ENCODE measurements around the gene PSMD1.
"Not testable (repeated sequence)": the region's sequence is repeated elsewhere in the genome, so short reads cannot be mapped to it uniquely, and the experiment has no call there.

The PSMD1 gene

DNA sequence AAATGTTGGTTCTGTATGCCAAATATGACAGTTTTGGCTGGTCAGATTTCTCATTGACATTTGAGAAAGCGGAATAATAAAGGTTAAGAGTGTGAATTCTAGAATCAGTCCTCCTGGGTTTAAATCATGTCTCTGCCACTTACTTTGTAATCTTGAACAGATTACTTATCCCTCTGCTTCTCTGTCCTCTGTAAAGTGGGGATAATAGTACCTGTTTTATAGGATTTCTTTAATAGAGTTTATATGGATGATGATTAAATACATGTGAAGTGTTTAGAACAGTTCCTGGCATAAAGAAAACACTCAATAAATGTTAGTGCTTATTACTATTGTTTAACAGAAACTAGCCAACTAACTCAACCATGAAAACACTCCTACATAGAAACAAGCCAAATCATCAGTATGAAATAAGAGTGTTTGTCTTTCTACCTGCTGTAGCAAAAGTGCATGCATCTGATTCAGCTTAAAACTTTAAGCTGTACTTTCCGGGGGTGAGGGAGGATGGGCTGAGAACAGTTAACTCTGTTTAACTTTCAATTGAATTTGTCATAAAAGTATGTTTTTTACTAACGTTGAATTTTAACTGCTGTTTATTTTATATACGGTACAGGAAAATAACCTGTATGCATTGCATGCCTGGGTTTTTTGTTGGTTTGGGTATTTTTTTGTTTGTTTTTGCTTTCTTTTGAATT is 61.4 kb downstream of the PSMD1 start:
- DNase-seq (ENCODE audit: low spot score) = no peak

DNA sequence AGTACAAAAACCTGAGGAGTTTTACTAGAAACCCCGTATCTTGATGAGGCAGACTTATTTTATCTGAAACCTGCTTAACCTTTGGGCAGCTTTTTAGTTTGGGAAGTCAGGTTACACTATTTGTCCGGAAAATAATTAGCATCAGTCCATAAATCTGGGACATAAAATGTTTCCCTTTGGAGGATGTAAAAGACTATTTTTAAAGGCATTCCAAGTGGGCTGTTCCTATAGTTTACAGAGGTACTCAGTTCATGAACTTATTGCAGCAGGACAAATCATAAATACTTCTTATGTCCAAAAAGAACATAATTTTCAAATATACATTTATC is 61.9 kb downstream of the PSMD1 start:
- no peak for DNase-seq (ENCODE audit: low spot score)

DNA sequence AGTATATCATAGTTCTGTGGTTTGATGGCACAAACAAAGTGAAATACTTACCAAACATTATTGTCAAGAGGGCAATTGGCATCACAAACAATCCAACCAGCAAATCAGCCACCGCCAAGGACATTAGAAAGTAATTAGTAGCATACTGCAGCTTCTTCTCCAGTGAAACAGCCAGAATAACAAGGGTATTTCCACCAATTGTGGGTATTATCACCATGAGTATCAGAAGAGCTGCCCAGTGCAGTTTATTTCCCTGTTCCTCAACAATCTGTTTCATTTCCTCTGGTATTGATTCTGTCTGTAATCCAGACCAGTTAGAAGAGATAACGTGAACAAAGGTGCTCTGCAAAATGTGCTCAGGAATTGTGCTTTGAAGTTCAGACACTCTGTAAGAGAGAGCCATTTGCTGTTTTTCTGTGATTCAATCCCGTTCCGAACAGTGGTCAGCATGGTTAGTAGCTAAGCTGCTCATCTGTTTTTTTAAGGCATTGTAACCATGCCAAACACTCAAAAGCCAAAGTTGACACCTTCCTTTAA is 66.8 kb downstream of the PSMD1 start:
- no peak for DNase-seq (ENCODE audit: low spot score)

GRCh38 chr2:231124838-231125568 is 68.3 kb downstream of the PSMD1 start, which contains the start of gene HTR2B:
TSS of gene HTR2B (minus strand) at chr2:231125042. CDS start at chr2:231123764, 1,278 bp downstream.
- no peak for DNase-seq (ENCODE audit: low spot score)

DNA sequence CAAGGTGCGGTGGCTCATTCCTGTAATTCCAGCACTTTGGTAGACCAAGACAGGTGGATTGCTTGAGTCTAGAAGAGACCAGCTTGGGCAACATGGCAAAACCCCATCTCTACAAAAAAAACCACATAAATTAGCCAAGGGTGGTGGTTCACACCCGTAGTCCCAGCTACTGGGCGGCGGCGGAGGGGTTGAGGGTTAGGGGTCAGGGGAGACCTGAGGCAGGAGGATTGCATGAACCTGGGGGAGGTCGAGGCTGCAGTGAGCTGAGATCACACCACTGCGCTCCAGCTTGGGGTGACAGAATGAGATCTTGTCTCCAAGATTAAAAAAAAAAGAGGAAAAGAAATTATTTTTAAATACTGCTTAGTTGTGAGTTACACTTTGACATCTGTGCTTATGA is 69.5 kb downstream of the PSMD1 start:
- no peak for DNase-seq (ENCODE audit: low spot score)

DNA sequence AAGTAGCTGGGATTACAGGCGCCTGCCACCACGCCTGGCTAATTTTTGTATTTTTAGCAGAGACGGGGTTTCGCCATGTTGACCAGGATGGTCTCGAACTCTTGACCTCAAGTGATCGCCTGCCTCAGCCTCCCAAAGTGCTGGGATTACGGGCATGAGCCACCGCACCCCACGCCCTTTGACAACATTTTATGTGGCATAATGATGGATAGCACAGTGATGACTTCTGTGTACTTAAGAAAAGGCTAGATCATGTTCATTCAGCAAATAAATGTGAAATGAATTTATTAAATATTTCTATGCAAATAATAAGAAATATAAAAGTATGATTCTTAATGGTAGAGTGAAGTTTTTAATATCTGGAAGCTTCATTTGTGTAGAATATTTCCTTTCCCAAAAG is 70.8 kb downstream of the PSMD1 start:
- DNase-seq (ENCODE audit: low spot score) = no peak

GRCh38 chr2:231127936-231128335 is 71.3 kb downstream of the PSMD1 start:
- no peak for DNase-seq (ENCODE audit: low spot score)

DNA sequence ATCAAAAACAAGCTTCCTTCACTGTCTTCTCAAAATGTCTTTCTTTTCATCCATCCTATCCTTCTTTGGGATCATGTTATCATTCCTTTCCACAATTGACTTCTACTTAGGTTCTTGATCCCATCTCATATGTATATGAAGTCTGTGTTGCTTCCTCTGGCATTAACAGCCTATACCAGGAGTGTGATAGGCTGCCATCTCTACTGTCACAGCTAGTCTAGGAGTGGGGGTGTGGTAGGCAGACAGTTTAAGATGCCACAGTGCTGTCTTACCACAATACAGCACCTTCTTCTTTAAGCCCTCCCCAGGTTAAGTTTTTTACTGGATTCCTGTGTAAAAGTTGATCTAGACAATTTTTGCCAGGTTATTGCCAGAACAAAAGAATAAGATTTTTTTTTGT is 71.9 kb downstream of the PSMD1 start:
- no peak for DNase-seq (ENCODE audit: low spot score)

- DNase-seq (ENCODE audit: low spot score) = no peak
These were observed 72.5 kb downstream of the PSMD1 start for GRCh38 chr2:231129216-231129615.

GRCh38 chr2:231130336-231131056 is 73.8 kb downstream of the PSMD1 start:
- DNase-seq (ENCODE audit: low spot score) = no peak

DNA sequence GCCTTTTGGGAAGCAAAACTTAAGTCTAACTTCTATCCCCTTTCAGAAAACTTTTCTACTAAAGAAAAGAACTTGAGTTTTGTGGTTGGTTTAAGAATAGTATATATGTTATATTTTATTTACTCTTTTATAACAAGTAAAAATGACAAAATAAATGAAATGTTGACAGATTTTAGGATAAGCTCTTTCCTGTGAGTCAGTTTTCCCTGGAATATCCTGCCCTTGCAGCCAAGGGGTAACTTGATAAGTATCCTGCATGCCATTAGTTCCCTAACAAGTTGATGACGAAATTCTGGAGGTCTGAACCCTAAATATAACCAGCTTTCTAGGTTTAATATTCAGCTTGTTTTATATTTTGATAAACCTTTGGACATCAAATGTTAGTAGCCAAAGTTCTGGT is 75.5 kb downstream of the PSMD1 start:
- DNase-seq (ENCODE audit: low spot score) = no peak

DNA sequence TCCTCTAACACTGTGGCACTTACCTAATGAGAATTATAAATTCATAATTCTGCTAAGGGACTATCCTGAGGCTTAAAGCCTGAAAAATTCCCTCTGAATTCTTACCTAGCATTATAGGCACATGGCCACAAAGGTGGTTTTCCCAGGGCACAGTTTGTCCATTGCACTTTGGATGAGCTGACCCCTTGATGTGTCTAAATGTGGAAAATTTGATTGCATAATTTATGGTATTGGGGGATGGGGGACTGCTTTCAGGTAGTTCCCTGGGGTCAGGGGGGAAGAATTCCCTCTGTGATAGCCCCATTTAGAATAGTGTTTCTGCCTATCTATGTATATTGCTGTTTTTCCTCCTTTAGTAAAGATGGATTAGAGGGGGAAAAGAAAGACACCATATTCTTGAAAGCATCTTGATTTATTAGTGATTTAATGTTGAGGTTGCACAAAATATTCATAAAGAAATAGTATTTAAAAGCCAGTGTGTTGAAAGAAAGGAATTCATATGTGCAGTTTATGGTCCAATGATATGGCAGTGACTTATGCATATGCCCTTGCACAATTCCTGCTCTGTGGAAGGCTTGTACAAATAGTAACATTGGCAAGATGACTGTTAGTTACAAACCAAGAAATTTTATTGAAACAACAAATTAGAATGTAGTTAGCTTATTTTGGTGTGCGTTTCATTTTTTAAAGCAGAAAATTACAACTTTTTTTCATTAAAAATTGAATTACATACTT is 76.9 kb downstream of the PSMD1 start:
- DNase-seq (ENCODE audit: low spot score) = no peak

DNA sequence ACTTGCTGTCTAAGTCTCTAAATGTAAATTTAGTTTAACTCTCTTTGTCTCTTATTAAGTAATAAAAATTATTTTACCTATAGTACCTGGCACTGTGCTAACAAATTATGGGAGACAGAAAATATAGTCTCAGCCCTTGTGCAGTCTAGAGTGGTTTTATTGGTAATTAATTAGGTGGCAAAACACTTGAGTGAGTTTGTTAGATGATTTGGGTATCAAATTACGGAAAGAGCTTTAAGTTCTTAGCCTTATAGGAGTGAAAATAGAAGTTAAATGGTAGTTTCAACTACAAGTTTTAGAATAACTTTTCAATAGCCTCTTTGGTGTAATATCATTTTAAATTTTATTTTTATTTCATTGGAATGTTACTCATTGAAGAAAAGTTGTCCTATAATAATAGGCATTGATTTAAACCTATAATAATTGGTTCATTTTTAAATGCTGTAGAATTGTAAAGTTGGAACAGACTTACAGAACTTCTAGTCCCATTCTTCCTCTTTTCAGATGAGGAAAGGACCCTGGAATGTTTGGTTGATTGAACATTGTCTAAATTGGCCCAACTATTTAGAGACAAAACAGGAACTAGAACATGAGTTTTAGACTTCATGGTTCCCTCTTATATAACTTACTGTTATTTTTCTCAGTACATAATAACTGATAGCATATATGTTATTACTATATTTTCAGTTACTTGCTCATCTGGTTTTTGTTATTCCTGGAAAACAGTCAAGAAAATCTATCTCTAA is 78.4 kb downstream of the PSMD1 start:
- no peak for DNase-seq (ENCODE audit: low spot score)

GRCh38 chr2:231138699-231139098 is 82.0 kb downstream of the PSMD1 start:
- DNase-seq (ENCODE audit: low spot score) = no peak

DNA sequence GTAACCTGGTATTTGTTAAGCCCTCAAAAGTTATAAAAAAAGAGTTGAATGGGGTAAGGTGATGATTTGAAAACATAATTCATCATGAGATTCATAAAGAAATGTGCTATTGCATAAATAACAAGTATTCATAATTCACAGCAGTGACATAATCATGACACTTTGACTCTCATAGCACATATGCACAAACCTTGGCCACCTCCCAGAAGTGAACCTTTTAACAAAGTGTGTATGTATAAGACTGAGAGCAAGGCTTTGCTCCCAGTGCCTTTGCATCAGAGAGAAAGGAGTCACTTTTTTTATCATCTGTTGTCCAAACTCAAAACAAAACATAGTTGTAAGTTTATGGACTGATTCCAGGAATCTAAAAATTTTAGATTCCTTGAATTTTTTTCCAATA is 83.1 kb downstream of the PSMD1 start:
- no peak for DNase-seq (ENCODE audit: low spot score)

DNA sequence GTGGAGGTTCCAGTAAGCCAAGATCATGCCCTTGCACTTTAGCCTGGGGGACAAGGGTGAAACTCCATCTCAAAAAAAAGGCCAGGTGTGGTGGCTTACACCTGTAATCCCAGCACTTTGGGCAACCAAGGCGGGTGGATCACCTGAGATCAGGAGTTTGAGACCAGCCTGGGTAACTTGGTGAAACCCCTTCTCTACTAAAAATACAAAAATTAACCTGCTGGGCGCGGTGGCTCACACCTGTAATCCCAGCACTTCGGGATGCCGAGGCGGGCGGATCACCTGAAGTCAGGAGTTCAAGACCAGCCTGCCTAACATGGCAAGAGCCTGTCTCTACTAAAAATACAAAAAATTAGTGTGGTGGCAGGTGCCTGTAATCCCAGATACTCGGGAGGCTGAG is 84.1 kb downstream of the PSMD1 start:
- DNase-seq (ENCODE audit: low spot score) = not testable (repeated sequence)

- DNase-seq (ENCODE audit: low spot score) = no peak
These were observed 88.2 kb downstream of the PSMD1 start for GRCh38 chr2:231144896-231145295.

DNA sequence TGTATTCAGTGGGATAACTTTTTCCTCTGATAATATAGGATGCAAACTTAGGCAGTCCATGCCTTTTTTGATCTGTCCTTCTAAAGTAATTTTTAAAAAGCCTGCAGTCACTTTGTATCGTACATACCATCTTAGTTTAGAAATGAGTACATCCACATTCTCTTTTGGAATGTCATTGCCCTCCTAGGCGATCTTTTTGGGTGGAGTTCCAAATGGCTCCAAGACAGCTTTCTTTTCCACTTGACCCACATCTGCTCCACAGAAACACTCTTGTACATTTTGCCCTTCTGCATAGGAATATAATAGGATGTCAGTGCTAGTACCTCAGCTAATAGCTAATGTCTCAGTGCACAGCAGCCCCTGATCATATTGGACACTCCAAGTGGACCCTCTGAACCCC is 90.0 kb downstream of the PSMD1 start:
- DNase-seq (ENCODE audit: low spot score) = no peak

- DNase-seq (ENCODE audit: low spot score) = no peak
These were observed 96.3 kb downstream of the PSMD1 start for GRCh38 chr2:231152800-231153557.

GRCh38 chr2:231159306-231159705 is 102.6 kb downstream of the PSMD1 start:
- DNase-seq (ENCODE audit: low spot score) = no peak

DNA sequence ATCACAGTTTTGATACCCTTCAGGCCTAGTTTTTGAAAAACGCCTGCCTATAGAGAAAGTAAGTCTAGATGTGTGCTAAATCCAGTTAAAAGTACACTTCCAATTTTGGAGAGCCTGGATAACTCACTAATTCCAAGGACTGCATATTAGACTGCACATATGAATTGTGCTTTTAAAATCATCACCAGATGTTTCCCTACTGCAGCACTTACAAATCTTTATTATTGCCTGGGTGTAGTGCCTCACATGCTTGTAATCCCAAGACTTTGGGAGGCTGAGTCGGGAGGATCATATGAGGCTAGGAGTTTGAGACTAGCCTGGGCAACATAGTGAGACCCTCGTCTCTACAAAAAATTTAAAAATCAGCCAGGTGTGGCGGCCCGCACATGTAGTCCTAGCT is 104.0 kb downstream of the PSMD1 start:
- no peak for DNase-seq (ENCODE audit: low spot score)

Data from hematopoietic multipotent progenitor cell treated with erythropoietin and hydrocortisone succinate and interleukin-3 and kit ligand, for 15 days (in vitro differentiated cells).